DOHH2 (cell line): ENCODE results near the gene USP49.

Experiments used
- H3F3A ChIP-seq: fragments of 200-600 bp; sonication (generic), shearing (Covaris generic); 2 replicates; pipeline ENCODE4 v1.6.0; 2016; ENCODE audit warnings: antibody characterized with exemption, mild to moderate bottlenecking; ENCODE audit not compliant: control insufficient read depth, insufficient read depth
- H3K27ac ChIP-seq: fragments of 200-600 bp; sonication (generic); 2 replicates; pipeline ENCODE4 v1.5.1; 2014; ENCODE audit warnings: low read depth, mild to moderate bottlenecking, low read length, moderate library complexity
- H3K27me3 ChIP-seq: fragments of 200-600 bp; sonication (generic); 2 replicates; pipeline ENCODE4 v1.6.1; 2014; ENCODE audit warnings: mild to moderate bottlenecking, low read length, mixed read lengths; ENCODE audit not compliant: control insufficient read depth
- H3K36me3 ChIP-seq: fragments of 200-600 bp; sonication (generic); 2 replicates; pipeline ENCODE4 v1.6.1; 2014; ENCODE audit warnings: mild to moderate bottlenecking, low read length, moderate library complexity, mixed read lengths; ENCODE audit not compliant: control insufficient read depth
- H3K4me1 ChIP-seq: fragments of 200-600 bp; sonication (generic); 2 replicates; pipeline ENCODE4 v1.6.1; 2014; ENCODE audit warnings: mild to moderate bottlenecking, low read length, mixed read lengths; ENCODE audit not compliant: control insufficient read depth
- H3K4me2 ChIP-seq: fragments of 200-600 bp; sonication (generic); 2 replicates; pipeline ENCODE4 v1.6.0; 2014; ENCODE audit warnings: mild to moderate bottlenecking, low read length, moderate library complexity
- H3K4me3 ChIP-seq: fragments of 200-600 bp; sonication (generic); 2 replicates; pipeline ENCODE4 v1.5.1; 2014; ENCODE audit warnings: mild to moderate bottlenecking, low read length, mixed read lengths
- H3K79me2 ChIP-seq: fragments of 200-600 bp; sonication (generic); 2 replicates; pipeline ENCODE4 v1.6.1; 2014; ENCODE audit warnings: mild to moderate bottlenecking, low read length, mixed read lengths; ENCODE audit not compliant: control insufficient read depth
- H3K9me2 ChIP-seq: fragments of 200-600 bp; sonication (generic); replicated peaks from 2 replicates; pipeline ENCODE4 v1.6.1; 2014; ENCODE audit warnings: mild to moderate bottlenecking, low read length, mixed read lengths; ENCODE audit not compliant: control insufficient read depth
- H3K9me3 ChIP-seq: fragments of 200-600 bp; sonication (generic); 2 replicates; pipeline ENCODE4 v1.6.1; 2014; ENCODE audit warnings: antibody characterized with exemption, low read length, mixed read lengths; ENCODE audit not compliant: control insufficient read depth, insufficient read depth
- H4K20me1 ChIP-seq: fragments of 200-600 bp; sonication (generic); 2 replicates; pipeline ENCODE4 v1.6.0; 2014; ENCODE audit warnings: low read depth, mild to moderate bottlenecking, antibody characterized with exemption, low read length, moderate library complexity; ENCODE audit not compliant: control insufficient read depth, insufficient read depth
- EZH2phosphoT487 ChIP-seq: fragments of 200-600 bp; sonication (generic); IDR thresholded peaks from 2 replicates; pipeline ENCODE4 v1.6.1; 2017; ENCODE audit warnings: borderline replicate concordance, mild to moderate bottlenecking, antibody characterized with exemption, low read length, moderate library complexity, mixed read lengths
- TF ChIP-seq, protein P1 (sequence below): fragments of 200-600 bp; sonication (generic); IDR thresholded peaks from one replicate; pipeline ENCODE4 v1.5.1; 2014; ENCODE audit warnings: antibody characterized with exemption, mild to moderate bottlenecking, low read depth, low read length; ENCODE audit not compliant: poor library complexity, severe bottlenecking

Gene USP49

DNA sequence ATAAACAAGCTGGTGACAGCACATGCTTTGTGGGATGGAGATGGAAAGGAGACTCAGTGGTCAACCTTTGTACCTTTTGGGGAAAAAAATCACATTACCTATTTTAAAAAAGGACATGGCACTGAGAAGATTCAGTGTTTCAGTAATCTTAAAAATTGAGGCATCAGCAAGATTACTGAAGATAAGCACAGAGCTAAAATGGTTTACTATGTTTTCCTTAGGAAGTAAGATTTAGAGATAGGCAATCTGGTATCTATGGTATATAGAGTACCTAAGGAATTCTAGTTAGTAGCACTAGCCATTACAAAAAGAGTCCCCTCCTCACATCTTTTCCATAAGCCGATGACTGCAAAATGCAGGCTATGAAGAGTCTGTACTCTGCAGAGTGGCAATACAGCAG is 72.0 kb downstream of the USP49 start:
- Histone ChIP-seq H4K20me1 (no peaks in the 10 kb centered on the region), H3K36me3 (no peaks in the 10 kb centered on the region)
- TF ChIP-seq EZH2phosphoT487, result no peak
- TF ChIP-seq, protein P1, sequence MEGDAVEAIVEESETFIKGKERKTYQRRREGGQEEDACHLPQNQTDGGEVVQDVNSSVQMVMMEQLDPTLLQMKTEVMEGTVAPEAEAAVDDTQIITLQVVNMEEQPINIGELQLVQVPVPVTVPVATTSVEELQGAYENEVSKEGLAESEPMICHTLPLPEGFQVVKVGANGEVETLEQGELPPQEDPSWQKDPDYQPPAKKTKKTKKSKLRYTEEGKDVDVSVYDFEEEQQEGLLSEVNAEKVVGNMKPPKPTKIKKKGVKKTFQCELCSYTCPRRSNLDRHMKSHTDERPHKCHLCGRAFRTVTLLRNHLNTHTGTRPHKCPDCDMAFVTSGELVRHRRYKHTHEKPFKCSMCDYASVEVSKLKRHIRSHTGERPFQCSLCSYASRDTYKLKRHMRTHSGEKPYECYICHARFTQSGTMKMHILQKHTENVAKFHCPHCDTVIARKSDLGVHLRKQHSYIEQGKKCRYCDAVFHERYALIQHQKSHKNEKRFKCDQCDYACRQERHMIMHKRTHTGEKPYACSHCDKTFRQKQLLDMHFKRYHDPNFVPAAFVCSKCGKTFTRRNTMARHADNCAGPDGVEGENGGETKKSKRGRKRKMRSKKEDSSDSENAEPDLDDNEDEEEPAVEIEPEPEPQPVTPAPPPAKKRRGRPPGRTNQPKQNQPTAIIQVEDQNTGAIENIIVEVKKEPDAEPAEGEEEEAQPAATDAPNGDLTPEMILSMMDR, result no peak

GRCh38 chr6:41822021-41822420 is 73.2 kb downstream of the USP49 start:
- no peak for TF ChIP-seq EZH2phosphoT487
- TF ChIP-seq, protein P1, result no peak
- no peaks in the 10 kb centered on the region for H3K9me3 ChIP-seq

More for the DNA sequence above, 72.0 kb downstream of the USP49 start:
- no peaks in the 10 kb centered on the region for H3K27me3 ChIP-seq
- no peaks in the 10 kb centered on the region for H3K9me2 ChIP-seq
- no peak overlapping the region for H3K27ac ChIP-seq
- no peak overlapping the region for H3K4me3 ChIP-seq
- H3F3A ChIP-seq, result no peaks in the 10 kb centered on the region
- H3K4me2 ChIP-seq, result no peak overlapping the region
- peaks cover 7% of the 10 kb centered on the region for H3K4me1 ChIP-seq
- no peaks in the 10 kb centered on the region for H3K9me3 ChIP-seq
- no peaks in the 10 kb centered on the region for H3K79me2 ChIP-seq

DNA sequence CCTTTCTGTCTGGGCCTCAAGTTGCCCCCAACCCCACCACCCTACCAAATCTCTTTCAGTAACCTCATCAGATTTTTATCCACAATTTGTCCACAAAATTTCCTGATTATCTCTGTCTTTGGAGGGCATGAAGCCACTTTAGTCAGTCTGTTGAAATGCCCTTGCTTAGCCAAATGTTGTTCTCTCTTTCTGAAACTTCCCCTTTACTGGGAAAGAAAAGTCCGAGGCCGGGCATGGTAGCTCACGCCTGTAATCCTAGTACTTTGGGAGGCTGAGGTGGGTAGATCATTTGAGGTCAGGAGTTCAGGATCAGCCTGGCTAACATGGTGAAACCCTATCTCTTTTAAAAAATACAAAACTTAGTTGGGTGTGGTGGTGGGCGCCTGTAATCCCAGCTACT is 73.9 kb downstream of the USP49 start:
- Histone ChIP-seq H3K9me2 (no peaks in the 10 kb centered on the region), H3K27me3 (no peaks in the 10 kb centered on the region), H3K79me2 (no peaks in the 10 kb centered on the region), H3F3A (no peaks in the 10 kb centered on the region; the same call in 1 of the 2 replicates), H3K27ac (no peak overlapping the region), H3K4me3 (no peak overlapping the region), H3K36me3 (no peaks in the 10 kb centered on the region), H3K4me2 (no peak overlapping the region), H3K9me3 (no peaks in the 10 kb centered on the region), H3K4me1 (peaks cover 7% of the 10 kb centered on the region), H4K20me1 (no peaks in the 10 kb centered on the region)
- TF ChIP-seq, protein P1, result no peak
- no peak for TF ChIP-seq EZH2phosphoT487

More at GRCh38 chr6:41822021-41822420, 73.2 kb downstream of the USP49 start:
- Histone ChIP-seq H4K20me1 (no peaks in the 10 kb centered on the region), H3K4me2 (no peak overlapping the region), H3K79me2 (no peaks in the 10 kb centered on the region), H3K4me3 (no peak overlapping the region), H3K27ac (no peak overlapping the region), H3K9me2 (no peaks in the 10 kb centered on the region), H3K4me1 (peaks cover 7% of the 10 kb centered on the region), H3K27me3 (no peaks in the 10 kb centered on the region), H3K36me3 (no peaks in the 10 kb centered on the region), H3F3A (no peaks in the 10 kb centered on the region)
